Left ventricle myocardium inferior (tissue), 1 donor: Measurements from ENCODE around the gene PRPF40B. TPM values are rescaled to one million over a fixed set of nuclear protein-coding genes. Genes with fewer than 3 reads are reported as not detected.
"Not testable (repeated sequence)": the region's sequence is repeated elsewhere in the genome, so short reads cannot be mapped to it uniquely, and the experiment has no call there.

Experiments used
- DNase-seq: peaks from one replicate; pipeline ENCODE4 v3.0.0-alpha.2; 2020
- H3K27ac ChIP-seq: fragments of 200-600 bp; replicated peaks from 2 replicates; pipeline ENCODE4 v1.8.0; 2021
- H3K27me3 ChIP-seq: fragments of 200-600 bp; 2 replicates; pipeline ENCODE4 v1.8.0; 2021; ENCODE audit warnings: low read depth
- H3K36me3 ChIP-seq: fragments of 200-600 bp; 2 replicates; pipeline ENCODE4 v1.8.0; 2021
- H3K4me1 ChIP-seq: fragments of 200-600 bp; 2 replicates; pipeline ENCODE4 v1.8.0; 2021
- H3K4me3 ChIP-seq: fragments of 200-600 bp; 2 replicates; pipeline ENCODE4 v1.8.0; 2021; ENCODE audit warnings: mild to moderate bottlenecking, moderate library complexity
- H3K9me3 ChIP-seq: fragments of 200-600 bp; replicated peaks from 2 replicates; pipeline ENCODE4 v1.8.0; 2021
- CTCF ChIP-seq: fragments of 200-600 bp; IDR thresholded peaks from 2 replicates; pipeline ENCODE4 v1.8.0; 2021; ENCODE audit warnings: antibody characterized with exemption, mild to moderate bottlenecking, borderline replicate concordance
- intact Hi-C: fragments of 100-400 bp; cut with micrococcal nuclease; formaldehyde crosslinking; loops from one replicate; pipeline ENCODE4 v1.11.0; 2022
- total RNA-seq: library from RNA; stranded (reverse); fragmentation: NEBNext Ultra II Directional; extraction: Animal tissue kit (Norgen Biotek cat#: 25700); gene quantifications from one replicate; pipeline ENCODE4 v1.2.1, GENCODE V29; 2021
- donor health status: DM: no; HTN: yes; CAD: no; lungs with severe emphysema.

Gene PRPF40B
- total RNA-seq, 1 donor from 2014 or later: 22.0 TPM

DNA sequence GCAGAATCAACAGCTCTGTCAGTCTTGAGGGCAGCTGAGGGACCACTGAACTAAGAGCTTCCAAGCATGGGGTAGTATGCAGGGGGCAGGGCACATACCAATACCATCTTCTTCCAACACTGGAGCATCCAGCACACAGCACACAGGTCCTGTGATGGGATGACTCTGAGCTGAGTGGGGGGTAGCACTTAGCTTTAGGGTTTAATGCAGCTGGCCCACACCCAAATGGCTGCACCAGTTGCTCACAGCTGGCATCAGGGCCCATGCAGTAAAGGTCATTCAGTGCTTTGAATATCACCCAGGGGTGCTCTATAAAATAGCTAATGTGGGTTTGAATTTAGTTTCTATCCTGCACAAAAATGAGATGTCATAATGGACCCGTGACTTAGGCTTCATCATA, 19.6 kb upstream of the PRPF40B start:
- intact Hi-C loops: no loop called here
- H3K4me1 ChIP-seq: no peaks in the 10 kb centered on the region
- no peaks in the 10 kb centered on the region for H3K27me3 ChIP-seq
- no peak for DNase-seq
- H3K4me3 ChIP-seq: no peak overlapping the region
- no peak overlapping the region for H3K27ac ChIP-seq
- no peak for TF ChIP-seq CTCF
- no peaks in the 10 kb centered on the region for H3K9me3 ChIP-seq
- H3K36me3 ChIP-seq: no peaks in the 10 kb centered on the region

- no peak for TF ChIP-seq CTCF
- no peak overlapping the region for H3K4me3 ChIP-seq
- no peaks in the 10 kb centered on the region for H3K4me1 ChIP-seq
- intact Hi-C loops: no loop called here
- no peak overlapping the region for H3K27ac ChIP-seq
- no peaks in the 10 kb centered on the region for H3K36me3 ChIP-seq
- no peaks in the 10 kb centered on the region for H3K27me3 ChIP-seq
- DNase-seq: no peak
- H3K9me3 ChIP-seq: no peaks in the 10 kb centered on the region
These were observed 18.5 kb upstream of the PRPF40B start for GRCh38 chr12:49604856-49605255.

DNA sequence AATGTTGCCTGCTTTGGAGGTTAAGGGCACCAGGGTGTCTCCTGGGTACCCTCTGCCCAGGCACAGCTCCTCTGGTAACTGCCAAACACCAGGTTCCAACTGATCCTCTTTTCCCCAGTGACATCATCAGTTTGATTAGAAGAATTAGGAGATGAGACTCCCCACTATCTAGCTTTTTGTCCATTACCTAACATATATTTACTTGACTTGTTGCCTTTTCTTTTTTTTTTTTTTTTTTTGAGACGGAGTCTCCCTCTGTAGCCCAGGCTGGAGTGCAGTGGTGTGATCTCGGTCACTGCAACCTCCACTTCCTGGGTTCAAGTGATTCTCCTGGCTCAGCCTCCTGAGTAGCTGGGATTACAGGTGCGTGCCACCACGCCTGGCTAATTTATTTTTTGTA, 17.8 kb upstream of the PRPF40B start, which contains the start of gene FAM186B:
TSS of gene FAM186B (minus strand) at position 101 of the 400 bp plus-strand sequence. CDS start 162 bp downstream, outside the sequence.
- H3K27ac ChIP-seq, H3K4me3 ChIP-seq, DNase-seq, H3K27me3 ChIP-seq, H3K36me3 ChIP-seq, intact Hi-C loops, H3K4me1 ChIP-seq, H3K9me3 ChIP-seq: not testable (repeated sequence)

DNA sequence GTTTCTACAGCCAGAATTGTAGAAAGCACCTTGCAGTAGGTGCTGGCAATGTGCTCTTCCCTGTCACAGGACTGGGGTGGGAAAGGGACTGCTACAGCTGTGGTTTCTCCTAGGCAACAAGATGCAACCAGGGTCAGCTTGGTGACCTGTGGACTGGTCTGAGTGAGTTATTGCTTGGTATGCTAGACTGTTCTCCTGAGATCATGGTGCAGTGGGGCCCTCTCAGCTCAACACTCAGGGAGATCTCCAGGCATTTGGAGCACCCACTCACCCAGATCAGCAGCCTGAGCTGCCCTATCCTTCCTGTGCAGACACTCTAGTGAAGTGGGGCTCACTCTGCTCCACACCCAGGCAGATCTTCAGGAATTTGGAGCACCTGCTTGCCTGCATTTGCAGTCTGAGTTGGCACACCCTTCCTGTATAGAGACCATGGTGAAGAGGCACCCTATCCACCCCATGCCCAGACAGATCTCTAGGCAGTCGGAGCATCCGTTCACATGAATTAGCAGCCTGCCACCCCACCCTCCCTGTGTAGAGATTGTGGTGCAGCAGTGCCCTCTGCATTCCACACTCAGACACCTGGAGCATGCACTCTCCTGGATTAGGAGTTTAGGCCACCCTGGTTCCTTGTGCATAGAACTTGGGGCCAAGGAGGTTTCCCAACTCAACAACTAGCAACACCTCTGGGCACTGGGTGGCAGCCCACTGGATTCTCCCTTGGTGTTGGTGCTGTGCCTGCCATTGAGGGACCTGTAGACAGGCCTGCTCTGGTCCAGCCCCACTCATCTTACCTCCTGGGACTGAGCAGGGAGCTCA, 14.1 kb upstream of the PRPF40B start:
- Histone ChIP-seq H3K27ac (no peak overlapping the region), H3K27me3 (no peaks in the 10 kb centered on the region), H3K9me3 (peaks cover 10% of the 10 kb centered on the region), H3K36me3 (no peaks in the 10 kb centered on the region), H3K4me3 (no peak overlapping the region), H3K4me1 (no peaks in the 10 kb centered on the region)
- no peak for TF ChIP-seq CTCF
- no peak for DNase-seq
- intact Hi-C loops: no loop called here

GRCh38 chr12:49609875-49610154, 13.5 kb upstream of the PRPF40B start:
- DNase-seq: no peak
- H3K4me1 ChIP-seq: no peaks in the 10 kb centered on the region
- no peaks in the 10 kb centered on the region for H3K36me3 ChIP-seq
- no peak for TF ChIP-seq CTCF
- H3K4me3 ChIP-seq: no peak overlapping the region
- intact Hi-C loops: no loop called here
- H3K27me3 ChIP-seq: no peaks in the 10 kb centered on the region
- H3K27ac ChIP-seq: no peak overlapping the region
- H3K9me3 ChIP-seq: peaks cover 10% of the 10 kb centered on the region

GRCh38 chr12:49610785-49611184, 12.6 kb upstream of the PRPF40B start:
- H3K27ac ChIP-seq, H3K36me3 ChIP-seq, H3K9me3 ChIP-seq, H3K4me1 ChIP-seq, intact Hi-C loops, DNase-seq, H3K4me3 ChIP-seq, H3K27me3 ChIP-seq: not testable (repeated sequence)
